GOT3 (cell line): ENCODE measurements around the gene NUAK1.

Source experiments
- DNase-seq: peaks from one replicate; lab custom pipeline; 2025; ENCODE audit warnings: mixed read lengths; lab: John Stamatoyannopoulos, UW

The NUAK1 gene

GRCh38 chr12:106109168-106109910, 29.4 kb downstream of the NUAK1 start:
- DNase-seq: no peak

- no peak for DNase-seq
These were observed 30.4 kb downstream of the NUAK1 start for GRCh38 chr12:106108185-106108835.

GRCh38 chr12:106107566-106107965, 31.2 kb downstream of the NUAK1 start:
- DNase-seq: no peak

GRCh38 chr12:106106892-106107291, 31.9 kb downstream of the NUAK1 start:
- DNase-seq: no peak

- no peak for DNase-seq
These were observed 32.6 kb downstream of the NUAK1 start for GRCh38 chr12:106106061-106106566.

- DNase-seq: no peak
These were observed 37.0 kb downstream of the NUAK1 start for GRCh38 chr12:106101803-106102202.

- DNase-seq: no peak
These were observed 40.0 kb downstream of the NUAK1 start for GRCh38 chr12:106098691-106099200.

GRCh38 chr12:106097011-106097410, 41.7 kb downstream of the NUAK1 start:
- no peak for DNase-seq

GRCh38 chr12:106096376-106096775, 42.4 kb downstream of the NUAK1 start:
- no peak for DNase-seq

- DNase-seq: no peak
These were observed 44.5 kb downstream of the NUAK1 start for GRCh38 chr12:106094304-106094703.

GRCh38 chr12:106093246-106093645, 45.5 kb downstream of the NUAK1 start:
- DNase-seq: no peak

GRCh38 chr12:106091446-106091820, 47.3 kb downstream of the NUAK1 start:
- no peak for DNase-seq

GRCh38 chr12:106090591-106091445, 47.9 kb downstream of the NUAK1 start:
- no peak for DNase-seq

GRCh38 chr12:106089935-106090334, 48.8 kb downstream of the NUAK1 start:
- no peak for DNase-seq

- DNase-seq: no peak
These were observed 49.8 kb downstream of the NUAK1 start for GRCh38 chr12:106088811-106089485.

- no peak for DNase-seq
These were observed 50.4 kb downstream of the NUAK1 start for GRCh38 chr12:106088246-106088808.

GRCh38 chr12:106086696-106087095, 52.1 kb downstream of the NUAK1 start:
- DNase-seq: no peak

GRCh38 chr12:106085213-106085612, 53.5 kb downstream of the NUAK1 start:
- no peak for DNase-seq

GRCh38 chr12:106084759-106085158, 54.0 kb downstream of the NUAK1 start:
- no peak for DNase-seq

- DNase-seq: no peak
These were observed 54.6 kb downstream of the NUAK1 start for GRCh38 chr12:106084014-106084671.
